GM12878 (cell line): ENCODE data around the gene MAP4K2. TPM values are rescaled to one million over a fixed set of nuclear protein-coding genes. Genes with fewer than 3 reads are reported as not detected.

ENCODE experiments used
- ATAC-seq: fragments of 200-7000 bp; cut with Tn5 transposase; 3 replicates; pipeline ENCODE4 v1.9.1; 2020; ENCODE audit warnings: mild to moderate bottlenecking, moderate library complexity
- BruUV-seq: library from RNA; stranded (reverse); fragments of 400-500 nt; replicated peaks from 2 replicates; lab custom pipeline; 2021; lab: Mats Ljungman, UMichigan
- CTCF ChIA-PET: fragments of 300-600 bp; sonication (Branson Sonifier 250); formaldehyde crosslinking; extraction: SDS; loops from one replicate; lab custom pipeline; 2021; ENCODE audit warnings: inconsistent platforms; lab: Yijun Ruan, JAX
- POLR2A ChIA-PET: fragments of 350-600 bp; formaldehyde crosslinking; extraction: SDS; loops from one replicate; lab custom pipeline; 2021; ENCODE audit warnings: inconsistent platforms; lab: Charles Lee
- RAD21 ChIA-PET: fragments of 300-600 bp; sonication (Branson Sonifier 250); formaldehyde crosslinking; loops from one replicate; lab custom pipeline; 2023; ENCODE audit warnings: antibody characterized with exemption; ENCODE audit not compliant: unreplicated experiment; lab: Charles Lee
- SMC1A ChIA-PET: fragments of 300-600 bp; sonication (Branson Sonifier 250); formaldehyde crosslinking; loops from one replicate; lab custom pipeline; 2023; ENCODE audit not compliant: unreplicated experiment, uncharacterized antibody; lab: Charles Lee
- DNase-seq: peaks from one replicate; pipeline ENCODE4 v3.0.0-alpha.2; 2011; ENCODE audit warnings: low read depth, low spot score
- FAIRE-seq: peaks from 3 replicates; lab custom pipeline; 2011; peaks lifted over from hg19 to GRCh38; lab: Jason Lieb, UNC
- H2AFZ ChIP-seq: 2 replicates; pipeline ENCODE4 v1.6.0; 2011; ENCODE audit warnings: low read depth, low read length, control low read depth; ENCODE audit not compliant: control insufficient read depth
- H3K27ac ChIP-seq: 2 replicates; pipeline ENCODE4 v1.5.1; 2011; ENCODE audit warnings: control low read depth; ENCODE audit not compliant: control insufficient read depth, insufficient read depth
- H3K27me3 ChIP-seq, 2 experiments: replicated peaks in 1 of 2; 2 replicates each; pipeline versions ENCODE4 v1.6.0 to v1.6.1; 2011; ENCODE audit warnings: low read length in 1 of 2; ENCODE audit not compliant: control insufficient read depth in 2 of 2, insufficient read depth in 2 of 2
- H3K36me3 ChIP-seq, 2 experiments: 2 replicates each; pipeline ENCODE4 v1.5.1; 2011; ENCODE audit warnings: low read length in 1 of 2; ENCODE audit not compliant: control insufficient read depth in 2 of 2, insufficient read depth in 2 of 2
- H3K4me1 ChIP-seq: 2 replicates; pipeline ENCODE4 v1.6.1; 2011; ENCODE audit warnings: mild to moderate bottlenecking, low read length, moderate library complexity, mixed read lengths; ENCODE audit not compliant: control insufficient read depth, insufficient read depth
- H3K4me2 ChIP-seq: 2 replicates; pipeline ENCODE4 v1.6.0; 2011; ENCODE audit warnings: control low read depth; ENCODE audit not compliant: control insufficient read depth, insufficient read depth
- H3K4me3 ChIP-seq: fragments of 200-600 bp; sonication (generic); 2 replicates; pipeline ENCODE4 v1.5.1; 2016
- H3K79me2 ChIP-seq: 2 replicates; pipeline ENCODE4 v1.6.0; 2011; ENCODE audit warnings: low read length; ENCODE audit not compliant: control insufficient read depth, insufficient read depth
- H3K9ac ChIP-seq: 2 replicates; pipeline ENCODE4 v1.8.0; 2011; ENCODE audit warnings: low read length, control low read depth, mixed read lengths; ENCODE audit not compliant: control insufficient read depth, insufficient read depth
- H3K9me3 ChIP-seq: replicated peaks from 3 replicates; pipeline ENCODE4 v1.5.1; 2011; ENCODE audit warnings: mild to moderate bottlenecking, low read length; ENCODE audit not compliant: control insufficient read depth, insufficient read depth
- H4K20me1 ChIP-seq: 2 replicates; pipeline ENCODE4 v1.6.0; 2011; ENCODE audit not compliant: control insufficient read depth, insufficient read depth
- CEBPZ ChIP-seq: fragments of 150-350 bp; IDR thresholded peaks from 2 replicates; pipeline ENCODE4 v1.6.1; 2016; ENCODE audit warnings: low read depth, low read length
- MLLT1 ChIP-seq: fragments of 450-650 bp; IDR thresholded peaks from 2 replicates; pipeline ENCODE4 v1.6.1; 2016; ENCODE audit warnings: mild to moderate bottlenecking
- NKRF ChIP-seq: fragments of 450-650 bp; conservative IDR thresholded peaks from 2 replicates; pipeline ENCODE4 v1.6.1; 2017; ENCODE audit warnings: mild to moderate bottlenecking, moderate library complexity
- RAD21 ChIP-seq: IDR thresholded peaks from 2 replicates; pipeline ENCODE4 v1.6.1; 2011; ENCODE audit warnings: mild to moderate bottlenecking, low read depth, low read length, moderate library complexity; ENCODE audit not compliant: insufficient read depth
- TCF7 ChIP-seq: IDR thresholded peaks from 2 replicates; pipeline ENCODE4 v1.6.1; 2014; ENCODE audit warnings: antibody characterized with exemption, borderline replicate concordance
- WGBS: methylation state at CpG from one replicate; pipeline ENCODE4 v1.1.6; 2016; ENCODE audit warnings: low lambda C conversion rate; ENCODE audit not compliant: insufficient replicate concordance, insufficient coverage; ENCODE audit errors: missing lambda C conversion rate; 5-methylcytosine and 5-hydroxymethylcytosine counted together
- in situ Hi-C: fragments of 300-500 bp; cut with MboI; formaldehyde crosslinking; loops from 9 replicates; pipeline ENCODE4 v1.14.3; 2018; ENCODE audit warnings: mixed read lengths
- intact Hi-C: fragments of 100-400 bp; cut with micrococcal nuclease; formaldehyde crosslinking; loops from one replicate; pipeline ENCODE4 v1.14.2; 2022; ENCODE audit not compliant: unreplicated experiment
- polyA plus RNA-seq, 11 experiments: library from polyadenylated mRNA; depleted of rRNA in 4 of 11; unstranded in 6 of 11; stranded (reverse) in 5 of 11; fragments of >200 nt; fragmentation: Nextera tagmentation in 4 of 11; fragmentation: Illumina TruSeq in 1 of 11; extraction: Ambion mirVana in 4 of 11; extraction: Trizol in 1 of 11; gene quantifications; 1 replicate in 1 of 11; 2 replicates in 10 of 11; pipeline versions ENCODE4 v1.2.1 to v1.2.3, GENCODE V29; 2011 to 2016; ENCODE audit warnings: inconsistent platforms in 2 of 11, missing spikeins in 2 of 11, low read depth in 1 of 11
- total RNA-seq, 4 experiments: library from RNA; depleted of rRNA in 3 of 4; stranded (reverse); fragments of >200 nt in 3 of 4; fragmentation: Illumina TruSeq in 1 of 4; extraction: Trizol in 1 of 4; gene quantifications; 2 replicates each; pipeline versions ENCODE4 v1.2.1 to v1.2.3, GENCODE V29; 2013 to 2021
- TF ChIP-seq, protein P1 (sequence below): fragments of 450-650 bp; formaldehyde crosslinking; IDR thresholded peaks from 2 replicates; pipeline ENCODE4 v1.4.0; 2020; ENCODE audit warnings: mild to moderate bottlenecking, moderate library complexity
- TF ChIP-seq, protein P2 (sequence below): IDR thresholded peaks from 2 replicates; pipeline ENCODE4 v1.6.1; 2011; ENCODE audit warnings: borderline replicate concordance, low read depth, mild to moderate bottlenecking, moderate library complexity, low read length; ENCODE audit not compliant: insufficient read depth, poor library complexity, severe bottlenecking

Gene MAP4K2
- total and polyA plus RNA-seq, 10 of the 15 experiments (the other 5 are each of a cell fraction or from before 2014, with no cell fraction given), result 0.98 to 78.1 (median 48.9) TPM

DNA sequence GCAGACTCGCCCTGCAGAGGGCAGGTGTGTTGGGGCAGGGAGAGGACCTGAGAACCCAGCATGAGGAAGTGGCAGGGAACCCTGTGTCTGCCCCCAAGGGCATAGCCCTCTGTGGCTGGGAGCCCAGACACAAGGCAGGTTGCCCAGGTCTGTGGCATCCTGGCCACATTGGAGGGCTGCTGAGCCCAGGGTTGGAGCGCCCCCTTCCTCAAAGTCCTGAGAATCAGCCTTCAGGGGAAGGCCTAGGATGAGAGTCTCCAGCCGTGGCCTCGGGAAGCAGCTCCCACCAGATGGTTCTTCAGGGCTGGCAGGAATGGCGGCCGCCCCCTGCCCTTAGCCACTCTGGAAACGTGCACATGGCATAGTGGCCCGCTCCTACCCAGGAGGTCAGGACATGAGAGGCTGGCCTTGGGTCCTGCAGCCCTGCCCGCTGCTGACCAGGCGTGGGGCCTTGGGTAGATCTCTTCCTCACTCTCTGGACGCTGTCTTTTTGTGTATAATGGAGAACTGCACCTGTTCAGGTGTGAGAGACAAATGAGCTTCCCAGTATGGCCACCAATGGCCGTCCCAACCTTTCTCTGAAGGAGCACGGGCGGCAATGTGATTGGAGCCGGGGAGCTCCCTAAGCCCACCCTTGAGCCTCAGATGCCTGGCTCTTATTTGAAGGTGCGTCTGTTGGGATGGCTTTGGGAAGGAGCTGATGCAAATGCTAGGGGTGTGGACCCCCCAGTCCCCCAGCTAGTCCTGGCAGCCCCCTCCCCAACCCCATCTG, 46.0 kb upstream of the MAP4K2 start:
- Histone ChIP-seq H3K9me3 (no peaks in the 10 kb centered on the region), H3K4me1 (peaks cover 70% of the 10 kb centered on the region), H3K36me3 (peaks cover 0 to 13% of the 10 kb centered on the region in 2 experiments; a peak in 3 of 4 replicates), H3K27ac (no peak overlapping the region; the same call in 1 of the 2 replicates), H3K4me2 (0 out of 2 replicates have a peak overlapping the region, but pooled peaks have one; percentile 50), H4K20me1 (no peaks in the 10 kb centered on the region), H2AFZ (peak overlapping the region; percentile 10; the same call in 1 of the 2 replicates), H3K9ac (no peak overlapping the region), H3K79me2 (peaks cover 4% of the 10 kb centered on the region), H3K4me3 (no peak overlapping the region), H3K27me3 (no peaks in the 10 kb centered on the region)
- intact Hi-C loops, result loop anchor here (10.0 kb wide), 1 partner anchor 406 kb away; no protein-coding TSS in a partner anchor
- ChIA-PET RAD21 (interaction anchor here (0.6 to 12.9 kb wide), 26 partner anchors 14 to 481 kb away, joined by 3 to 316 read pairs (median 8); partner anchors contain the start of genes ARL2, BATF2, CAPN1 and EHD1), CTCF (interaction anchor here (0.7 to 28.8 kb wide), 41 partner anchors 10 to 633 kb away, joined by 3 to 1208 read pairs (median 5); partner anchors contain the start of genes ARL2, BATF2, CDC42EP2 and EHD1), POLR2A (interaction anchor here (0.7 to 24.3 kb wide), 11 partner anchors 15 to 273 kb away, joined by 3 to 620 read pairs (median 4); partner anchors contain the start of genes EHD1, FAU, MRPL49 and PPP2R5B), SMC1A (interaction anchor here (0.9 to 12.7 kb wide), 22 partner anchors 15 to 466 kb away, joined by 3 to 306 read pairs (median 7); partner anchors contain the start of genes ARL2, ATG2A, BATF2 and CDC42EP2)
- no peak for DNase-seq
- WGBS, result 57% methylated on average over 16 of the region's 16 CpGs
- peak; percentile 1; the same call in 1 of the 3 replicates for ATAC-seq
- FAIRE-seq, result no peak
- BruUV-seq, result no TSS peak
- in situ Hi-C loops, result loop anchor here (5.0 kb wide), 1 partner anchor 43 kb away; no protein-coding TSS in a partner anchor
- no peak for TF ChIP-seq RAD21
- TF ChIP-seq MLLT1, result no peak
- TF ChIP-seq, protein P1, sequence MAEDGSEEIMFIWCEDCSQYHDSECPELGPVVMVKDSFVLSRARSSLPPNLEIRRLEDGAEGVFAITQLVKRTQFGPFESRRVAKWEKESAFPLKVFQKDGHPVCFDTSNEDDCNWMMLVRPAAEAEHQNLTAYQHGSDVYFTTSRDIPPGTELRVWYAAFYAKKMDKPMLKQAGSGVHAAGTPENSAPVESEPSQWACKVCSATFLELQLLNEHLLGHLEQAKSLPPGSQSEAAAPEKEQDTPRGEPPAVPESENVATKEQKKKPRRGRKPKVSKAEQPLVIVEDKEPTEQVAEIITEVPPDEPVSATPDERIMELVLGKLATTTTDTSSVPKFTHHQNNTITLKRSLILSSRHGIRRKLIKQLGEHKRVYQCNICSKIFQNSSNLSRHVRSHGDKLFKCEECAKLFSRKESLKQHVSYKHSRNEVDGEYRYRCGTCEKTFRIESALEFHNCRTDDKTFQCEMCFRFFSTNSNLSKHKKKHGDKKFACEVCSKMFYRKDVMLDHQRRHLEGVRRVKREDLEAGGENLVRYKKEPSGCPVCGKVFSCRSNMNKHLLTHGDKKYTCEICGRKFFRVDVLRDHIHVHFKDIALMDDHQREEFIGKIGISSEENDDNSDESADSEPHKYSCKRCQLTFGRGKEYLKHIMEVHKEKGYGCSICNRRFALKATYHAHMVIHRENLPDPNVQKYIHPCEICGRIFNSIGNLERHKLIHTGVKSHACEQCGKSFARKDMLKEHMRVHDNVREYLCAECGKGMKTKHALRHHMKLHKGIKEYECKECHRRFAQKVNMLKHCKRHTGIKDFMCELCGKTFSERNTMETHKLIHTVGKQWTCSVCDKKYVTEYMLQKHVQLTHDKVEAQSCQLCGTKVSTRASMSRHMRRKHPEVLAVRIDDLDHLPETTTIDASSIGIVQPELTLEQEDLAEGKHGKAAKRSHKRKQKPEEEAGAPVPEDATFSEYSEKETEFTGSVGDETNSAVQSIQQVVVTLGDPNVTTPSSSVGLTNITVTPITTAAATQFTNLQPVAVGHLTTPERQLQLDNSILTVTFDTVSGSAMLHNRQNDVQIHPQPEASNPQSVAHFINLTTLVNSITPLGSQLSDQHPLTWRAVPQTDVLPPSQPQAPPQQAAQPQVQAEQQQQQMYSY (CRISPR knock-in tag), result no peak
- TF ChIP-seq CEBPZ, result no peak
- no peak for TF ChIP-seq NKRF
- TF ChIP-seq TCF7, result no peak
- TF ChIP-seq, protein P2, sequence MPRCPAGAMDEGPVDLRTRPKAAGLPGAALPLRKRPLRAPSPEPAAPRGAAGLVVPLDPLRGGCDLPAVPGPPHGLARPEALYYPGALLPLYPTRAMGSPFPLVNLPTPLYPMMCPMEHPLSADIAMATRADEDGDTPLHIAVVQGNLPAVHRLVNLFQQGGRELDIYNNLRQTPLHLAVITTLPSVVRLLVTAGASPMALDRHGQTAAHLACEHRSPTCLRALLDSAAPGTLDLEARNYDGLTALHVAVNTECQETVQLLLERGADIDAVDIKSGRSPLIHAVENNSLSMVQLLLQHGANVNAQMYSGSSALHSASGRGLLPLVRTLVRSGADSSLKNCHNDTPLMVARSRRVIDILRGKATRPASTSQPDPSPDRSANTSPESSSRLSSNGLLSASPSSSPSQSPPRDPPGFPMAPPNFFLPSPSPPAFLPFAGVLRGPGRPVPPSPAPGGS, result no peak
